Hepatocyte (in vitro differentiated cells): Measurements from ENCODE around the gene GLRA1. TPM values are rescaled to one million over a fixed set of nuclear protein-coding genes. Genes with fewer than 3 reads are reported as not detected.
"Not testable (repeated sequence)": the region's sequence is repeated elsewhere in the genome, so short reads cannot be mapped to it uniquely, and the experiment has no call there.

Experiments used
- DNase-seq: peaks from one replicate; pipeline ENCODE4 v3.0.0-alpha.2; 2016; ENCODE audit warnings: low spot score
- H2AFZ ChIP-seq: fragments of 200-600 bp; sonication (generic); 2 replicates; pipeline ENCODE4 v1.6.0; 2016; ENCODE audit warnings: antibody characterized with exemption, mild to moderate bottlenecking
- H3K27ac ChIP-seq: fragments of 200-600 bp; sonication (generic); 2 replicates; pipeline ENCODE4 v1.5.1; 2016; ENCODE audit warnings: mild to moderate bottlenecking
- H3K27me3 ChIP-seq: fragments of 200-600 bp; sonication (generic); 2 replicates; pipeline ENCODE4 v1.6.1; 2016
- H3K36me3 ChIP-seq: fragments of 200-600 bp; sonication (generic); replicated peaks from 2 replicates; pipeline ENCODE4 v1.5.1; 2016; ENCODE audit warnings: low read depth; ENCODE audit not compliant: insufficient read depth
- H3K4me1 ChIP-seq: fragments of 200-600 bp; sonication (generic); 2 replicates; pipeline ENCODE4 v1.5.1; 2016; ENCODE audit warnings: mild to moderate bottlenecking, moderate library complexity; ENCODE audit not compliant: insufficient read depth
- H3K4me2 ChIP-seq: fragments of 200-600 bp; sonication (generic); 2 replicates; pipeline ENCODE4 v1.6.0; 2016
- H3K4me3 ChIP-seq: fragments of 200-600 bp; sonication (generic); 2 replicates; pipeline ENCODE4 v1.5.1; 2016; ENCODE audit warnings: mild to moderate bottlenecking
- H3K79me2 ChIP-seq: fragments of 200-600 bp; sonication (generic); 2 replicates; pipeline ENCODE4 v1.6.0; 2017; ENCODE audit warnings: mild to moderate bottlenecking
- H3K9me2 ChIP-seq: fragments of 200-600 bp; sonication (generic); replicated peaks from 2 replicates; pipeline ENCODE4 v1.6.0; 2017; ENCODE audit warnings: mild to moderate bottlenecking; ENCODE audit not compliant: insufficient read depth
- H3K9me3 ChIP-seq: fragments of 200-600 bp; sonication (generic); 2 replicates; pipeline ENCODE4 v1.5.1; 2016; ENCODE audit warnings: low read depth, mild to moderate bottlenecking
- H4K20me1 ChIP-seq: fragments of 200-600 bp; sonication (generic); 2 replicates; pipeline ENCODE4 v1.6.0; 2016; ENCODE audit warnings: mild to moderate bottlenecking; ENCODE audit not compliant: insufficient read depth, poor library complexity, severe bottlenecking
- EZH2 ChIP-seq: fragments of 200-600 bp; sonication (generic); IDR thresholded peaks from 2 replicates; pipeline ENCODE4 v1.6.1; 2016; ENCODE audit warnings: antibody characterized with exemption, mild to moderate bottlenecking, borderline replicate concordance
- EZH2phosphoT487 ChIP-seq: fragments of 200-600 bp; sonication (generic); IDR thresholded peaks from one replicate; pipeline ENCODE4 v1.6.1; 2018; ENCODE audit warnings: antibody characterized with exemption, mild to moderate bottlenecking, low read depth, moderate library complexity; ENCODE audit not compliant: unreplicated experiment, severe bottlenecking
- WGBS: methylation state at CpG from one replicate; pipeline ENCODE4 v1.1.6; 2016; ENCODE audit warnings: low lambda C conversion rate; ENCODE audit errors: missing lambda C conversion rate; 5-methylcytosine and 5-hydroxymethylcytosine counted together
- polyA plus RNA-seq: library from polyadenylated mRNA; unstranded; fragments of >200 nt; fragmentation: Nextera tagmentation; extraction: Ambion mirVana; gene quantifications from 2 replicates; pipeline ENCODE4 v1.2.1, GENCODE V29; 2016
- total RNA-seq: library from RNA; depleted of rRNA; stranded (reverse); fragments of >200 nt; gene quantifications from 2 replicates; pipeline ENCODE4 v1.2.3, GENCODE V29; 2014
- TF ChIP-seq, protein P1 (sequence below): fragments of 200-600 bp; sonication (generic); IDR thresholded peaks from 2 replicates; pipeline ENCODE4 v1.5.1; 2016; ENCODE audit warnings: antibody characterized with exemption, mild to moderate bottlenecking; ENCODE audit not compliant: poor library complexity

The GLRA1 gene
- total and polyA plus RNA-seq, 2 experiments from 2014 or later, result not detected

DNA sequence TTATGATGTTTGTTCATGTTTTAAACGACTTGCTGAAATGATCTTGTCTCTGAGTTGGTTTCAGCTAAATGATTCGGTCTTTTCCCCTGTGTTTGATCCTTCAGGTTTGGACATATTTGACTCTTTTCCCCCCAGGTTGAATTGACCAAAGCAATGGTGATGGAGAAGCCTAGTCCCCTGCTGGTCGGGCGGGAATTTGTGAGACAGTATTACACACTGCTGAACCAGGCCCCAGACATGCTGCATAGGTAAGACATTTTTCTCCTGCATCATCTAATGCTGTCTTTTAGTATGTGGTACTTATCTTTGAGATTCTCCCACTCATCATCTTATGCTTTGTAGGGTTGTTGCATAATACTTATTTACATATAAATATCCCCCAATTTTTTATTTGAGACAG, 138.2 kb downstream of the GLRA1 start:
- no peak for DNase-seq
- H2AFZ ChIP-seq, result no peak overlapping the region
- H3K9me2 ChIP-seq, result no peaks in the 10 kb centered on the region
- WGBS, result 93% methylated on average over 4 of the region's 4 CpGs
- H3K4me1 ChIP-seq, result peaks cover 15% of the 10 kb centered on the region
- H3K79me2 ChIP-seq, result peaks cover 92% of the 10 kb centered on the region
- no peak overlapping the region for H3K4me3 ChIP-seq
- H3K4me2 ChIP-seq, result no peak overlapping the region
- no peaks in the 10 kb centered on the region for H3K27me3 ChIP-seq
- peaks cover 92% of the 10 kb centered on the region for H4K20me1 ChIP-seq
- TF ChIP-seq, protein P1, sequence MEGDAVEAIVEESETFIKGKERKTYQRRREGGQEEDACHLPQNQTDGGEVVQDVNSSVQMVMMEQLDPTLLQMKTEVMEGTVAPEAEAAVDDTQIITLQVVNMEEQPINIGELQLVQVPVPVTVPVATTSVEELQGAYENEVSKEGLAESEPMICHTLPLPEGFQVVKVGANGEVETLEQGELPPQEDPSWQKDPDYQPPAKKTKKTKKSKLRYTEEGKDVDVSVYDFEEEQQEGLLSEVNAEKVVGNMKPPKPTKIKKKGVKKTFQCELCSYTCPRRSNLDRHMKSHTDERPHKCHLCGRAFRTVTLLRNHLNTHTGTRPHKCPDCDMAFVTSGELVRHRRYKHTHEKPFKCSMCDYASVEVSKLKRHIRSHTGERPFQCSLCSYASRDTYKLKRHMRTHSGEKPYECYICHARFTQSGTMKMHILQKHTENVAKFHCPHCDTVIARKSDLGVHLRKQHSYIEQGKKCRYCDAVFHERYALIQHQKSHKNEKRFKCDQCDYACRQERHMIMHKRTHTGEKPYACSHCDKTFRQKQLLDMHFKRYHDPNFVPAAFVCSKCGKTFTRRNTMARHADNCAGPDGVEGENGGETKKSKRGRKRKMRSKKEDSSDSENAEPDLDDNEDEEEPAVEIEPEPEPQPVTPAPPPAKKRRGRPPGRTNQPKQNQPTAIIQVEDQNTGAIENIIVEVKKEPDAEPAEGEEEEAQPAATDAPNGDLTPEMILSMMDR, result no peak
- TF ChIP-seq EZH2 (no peak), EZH2phosphoT487 (no peak)
- no peak overlapping the region for H3K27ac ChIP-seq
- H3K36me3 ChIP-seq, result no peaks in the 10 kb centered on the region
- H3K9me3 ChIP-seq, result no peaks in the 10 kb centered on the region

DNA sequence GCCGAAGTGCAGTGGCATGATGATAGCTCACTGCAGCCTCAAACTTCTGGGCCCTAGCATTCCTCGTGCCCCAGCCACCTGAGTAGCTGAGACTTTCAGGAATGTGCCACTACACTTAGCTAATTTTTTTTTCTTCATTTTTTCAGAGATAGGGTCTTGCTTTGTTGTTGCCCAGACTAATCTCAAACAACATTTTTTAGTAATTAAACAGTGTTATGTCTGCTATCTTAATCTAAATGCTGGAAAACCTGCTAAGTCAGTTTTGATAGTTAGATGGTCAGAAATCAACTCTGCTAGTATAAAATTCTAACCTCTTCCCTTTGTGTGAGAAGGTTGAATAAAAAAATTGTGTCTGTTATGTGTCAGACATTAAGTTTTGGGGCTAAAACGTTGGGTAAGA, 140.5 kb downstream of the GLRA1 start:
- H3K4me1 ChIP-seq, result peaks cover 15% of the 10 kb centered on the region
- no peaks in the 10 kb centered on the region for H3K9me2 ChIP-seq
- no peak overlapping the region for H3K4me2 ChIP-seq
- no peak overlapping the region for H2AFZ ChIP-seq
- H3K79me2 ChIP-seq, result peaks cover 99% of the 10 kb centered on the region
- TF ChIP-seq EZH2phosphoT487, result no peak
- TF ChIP-seq EZH2, result no peak
- TF ChIP-seq, protein P1, result no peak
- H3K27me3 ChIP-seq, result no peaks in the 10 kb centered on the region
- H3K4me3 ChIP-seq, result no peak overlapping the region
- DNase-seq, result no peak
- WGBS, result 69% methylated on average over 3 of the region's 3 CpGs
- peaks cover 96% of the 10 kb centered on the region for H4K20me1 ChIP-seq
- no peaks in the 10 kb centered on the region for H3K36me3 ChIP-seq
- H3K9me3 ChIP-seq, result no peaks in the 10 kb centered on the region
- H3K27ac ChIP-seq, result no peak overlapping the region

DNA sequence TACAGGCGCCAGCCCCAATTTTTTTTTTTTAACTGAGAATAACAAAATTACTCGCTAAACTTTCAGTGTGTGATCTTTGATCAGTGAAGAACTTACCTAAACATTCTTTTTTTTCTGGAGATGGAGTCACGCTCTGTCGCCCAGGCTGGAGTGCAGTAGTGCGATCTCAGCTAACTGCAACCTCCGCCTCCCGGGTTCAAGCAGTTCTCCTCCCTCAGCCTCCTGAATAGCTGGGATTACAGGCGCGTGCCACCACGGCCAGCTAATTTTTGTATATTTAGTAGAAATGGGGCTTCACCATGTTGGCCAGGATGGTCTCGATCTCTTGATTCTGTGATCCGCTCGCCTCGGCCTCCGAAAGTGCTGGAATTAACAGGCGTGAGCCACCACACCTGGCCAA, 141.0 kb downstream of the GLRA1 start:
- not testable (repeated sequence) for H3K36me3 ChIP-seq

DNA sequence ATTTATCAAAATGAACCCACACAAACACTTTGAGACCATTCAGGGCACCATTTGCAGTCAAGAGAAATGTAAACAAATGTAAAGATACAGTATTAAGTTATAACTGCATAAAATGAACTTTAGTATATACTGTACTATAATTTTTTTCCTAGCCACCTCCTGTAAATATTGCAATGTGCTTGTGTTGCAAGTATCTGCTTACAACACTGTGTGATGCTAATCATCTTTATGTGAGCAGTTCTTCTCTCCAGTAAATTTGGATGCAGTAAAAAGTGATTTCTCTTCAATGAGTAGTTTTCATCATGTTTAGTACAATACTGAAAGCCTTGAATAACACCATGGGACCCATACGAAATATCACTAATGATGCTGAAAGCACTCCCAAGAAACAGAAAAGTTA, 143.4 kb downstream of the GLRA1 start:
- Histone ChIP-seq H4K20me1 (peaks cover 100% of the 10 kb centered on the region), H3K9me2 (no peaks in the 10 kb centered on the region), H3K9me3 (no peaks in the 10 kb centered on the region), H3K79me2 (peaks cover 100% of the 10 kb centered on the region), H3K4me2 (no peak overlapping the region), H3K27ac (no peak overlapping the region), H2AFZ (no peak overlapping the region), H3K4me1 (peaks cover 15% of the 10 kb centered on the region), H3K36me3 (no peaks in the 10 kb centered on the region), H3K4me3 (no peak overlapping the region), H3K27me3 (no peaks in the 10 kb centered on the region)
- WGBS, result 76% methylated on average over 1 of the region's 1 CpG
- no peak for TF ChIP-seq EZH2
- TF ChIP-seq EZH2phosphoT487, result no peak
- TF ChIP-seq, protein P1, result no peak
- no peak for DNase-seq

More for the DNA sequence above, 141.0 kb downstream of the GLRA1 start:
- Histone ChIP-seq H4K20me1 (peaks cover 96% of the 10 kb centered on the region), H3K79me2 (peaks cover 99% of the 10 kb centered on the region), H3K4me1 (peaks cover 15% of the 10 kb centered on the region)
- H3K9me3 ChIP-seq, H3K4me3 ChIP-seq, H3K9me2 ChIP-seq, DNase-seq, H3K27ac ChIP-seq, H3K4me2 ChIP-seq, H2AFZ ChIP-seq, H3K27me3 ChIP-seq: not testable (repeated sequence)
- 94% methylated on average over 16 of the region's 16 CpGs for WGBS
